Thymus (tissue), 11 donors: ENCODE results near the gene ADI1. TPM values are rescaled to one million over a fixed set of nuclear protein-coding genes. Genes with fewer than 3 reads are reported as not detected.

ENCODE experiments used
- DNase-seq, 9 donors: peaks; one replicate each; pipeline ENCODE4 v3.0.0-alpha.2; 2013; ENCODE audit warnings: low spot score in 9 of 9, low read depth in 6 of 9, missing footprints in 1 of 9
- H3K27ac ChIP-seq, 2 donors: one replicate each; pipeline ENCODE4 v1.5.1; 2013; ENCODE audit warnings: control low read depth in 1 of 2, low read depth in 1 of 2, low read length in 1 of 2, mild to moderate bottlenecking in 1 of 2, moderate library complexity in 1 of 2
- H3K27me3 ChIP-seq, 2 donors: one replicate each; pipeline ENCODE4 v1.5.1; 2013; ENCODE audit warnings: low read length in 1 of 2; ENCODE audit not compliant: control insufficient read depth in 2 of 2, insufficient read depth in 1 of 2
- H3K36me3 ChIP-seq, 2 donors: one replicate each; pipeline ENCODE4 v1.5.1; 2013; ENCODE audit warnings: low read length in 1 of 2, mild to moderate bottlenecking in 1 of 2, moderate library complexity in 1 of 2; ENCODE audit not compliant: control insufficient read depth in 2 of 2, insufficient read depth in 2 of 2
- H3K4me1 ChIP-seq, 2 donors: one replicate each; pipeline ENCODE4 v1.5.1; 2013; ENCODE audit warnings: low read length in 2 of 2; ENCODE audit not compliant: control insufficient read depth in 2 of 2, insufficient read depth in 2 of 2
- H3K4me3 ChIP-seq, 2 donors: one replicate each; pipeline ENCODE4 v1.5.1; 2013; ENCODE audit warnings: low read length in 2 of 2, control low read depth in 1 of 2, mild to moderate bottlenecking in 1 of 2
- H3K9me3 ChIP-seq, 2 donors: one replicate each; pipeline ENCODE4 v1.5.1; 2013; ENCODE audit warnings: low read length in 1 of 2, mild to moderate bottlenecking in 1 of 2; ENCODE audit not compliant: control insufficient read depth in 2 of 2, insufficient read depth in 1 of 2
- WGBS: extraction: QIAGEN DNeasy Blood & Tissue Kit; methylation state at CpG from one replicate; pipeline ENCODE4 v1.1.7; 2013; 5-methylcytosine and 5-hydroxymethylcytosine counted together
- polyA plus RNA-seq: library from polyadenylated mRNA; stranded (reverse); fragments of 200-250 nt; gene quantifications from one replicate; pipeline ENCODE4 v1.2.3, GENCODE V29; 2013
- total RNA-seq: library from RNA; stranded (reverse); fragments of 120-200 nt; gene quantifications from one replicate; pipeline ENCODE4 v1.2.4, GENCODE V29; 2013
- donor health status: healthy.

The ADI1 gene
- total and polyA plus RNA-seq, 2 donors, result 28.1 to 50.0 TPM

DNA sequence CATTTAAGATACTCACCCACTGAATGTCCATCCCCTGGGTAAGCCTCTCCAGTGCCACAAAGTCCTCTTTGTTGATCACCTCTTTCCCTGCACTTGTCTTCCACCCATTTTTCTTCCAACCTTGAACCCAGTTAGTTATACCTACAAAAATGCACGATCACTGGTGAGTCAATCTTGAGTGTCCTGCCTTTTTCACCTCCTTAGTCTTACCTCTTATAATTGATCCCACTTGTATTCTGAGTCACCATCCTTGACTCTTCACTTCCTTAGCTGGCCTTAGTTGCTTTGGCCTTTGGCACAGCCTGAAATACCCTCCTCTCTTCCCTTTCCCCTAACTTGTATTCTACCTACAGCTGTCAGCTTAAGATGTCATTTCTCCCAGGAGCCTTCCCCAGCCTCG is 28.6 kb upstream of the ADI1 start:
- no peaks in the 10 kb centered on the region for H3K9me3 ChIP-seq
- DNase-seq, result no peak
- H3K36me3 ChIP-seq, result peaks cover 79 to 91% of the 10 kb centered on the region in 2 donors
- H3K27me3 ChIP-seq, result no peaks in the 10 kb centered on the region
- 99% methylated on average over 2 of the region's 2 CpGs for WGBS
- H3K27ac ChIP-seq, result no peak overlapping the region
- no peaks in the 10 kb centered on the region for H3K4me1 ChIP-seq
- H3K4me3 ChIP-seq, result no peak overlapping the region

DNA sequence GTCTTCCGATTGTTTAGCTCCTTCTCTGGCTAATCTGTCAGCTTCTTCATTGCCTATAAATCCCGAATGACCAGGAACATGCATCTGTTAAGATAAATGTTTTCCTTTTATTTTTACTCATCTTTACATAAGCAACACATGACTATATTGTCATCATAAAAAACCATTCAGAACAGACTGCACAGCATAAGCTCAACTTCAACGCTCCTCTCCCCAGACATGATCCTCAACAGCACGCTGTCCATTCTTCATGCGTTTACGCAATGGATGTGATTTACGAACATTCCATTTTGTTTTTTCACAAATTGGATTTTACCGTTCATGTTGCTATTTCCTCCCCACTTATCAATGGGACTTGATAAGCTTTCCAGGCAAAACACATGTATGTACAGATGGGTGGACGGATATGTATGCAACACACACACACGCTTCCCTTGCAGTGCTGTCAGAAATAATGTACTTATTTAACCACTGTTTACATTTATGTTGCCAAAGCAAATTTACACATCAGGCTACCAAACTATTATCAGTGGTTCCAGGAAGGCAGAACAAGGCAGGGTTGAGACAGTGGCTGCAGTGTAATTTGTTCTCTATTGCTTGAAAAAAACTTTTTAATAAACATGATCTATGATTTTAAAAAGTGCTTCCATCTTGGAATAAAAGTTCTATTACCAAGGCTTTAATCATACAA is 26.6 kb upstream of the ADI1 start:
- Histone ChIP-seq H3K4me1 (no peaks in the 10 kb centered on the region), H3K36me3 (peaks cover 70 to 88% of the 10 kb centered on the region in 2 donors), H3K4me3 (no peak overlapping the region), H3K27me3 (no peaks in the 10 kb centered on the region), H3K9me3 (no peaks in the 10 kb centered on the region), H3K27ac (no peak overlapping the region)
- DNase-seq, result no peak
- 98% methylated on average over 10 of the region's 10 CpGs for WGBS

DNA sequence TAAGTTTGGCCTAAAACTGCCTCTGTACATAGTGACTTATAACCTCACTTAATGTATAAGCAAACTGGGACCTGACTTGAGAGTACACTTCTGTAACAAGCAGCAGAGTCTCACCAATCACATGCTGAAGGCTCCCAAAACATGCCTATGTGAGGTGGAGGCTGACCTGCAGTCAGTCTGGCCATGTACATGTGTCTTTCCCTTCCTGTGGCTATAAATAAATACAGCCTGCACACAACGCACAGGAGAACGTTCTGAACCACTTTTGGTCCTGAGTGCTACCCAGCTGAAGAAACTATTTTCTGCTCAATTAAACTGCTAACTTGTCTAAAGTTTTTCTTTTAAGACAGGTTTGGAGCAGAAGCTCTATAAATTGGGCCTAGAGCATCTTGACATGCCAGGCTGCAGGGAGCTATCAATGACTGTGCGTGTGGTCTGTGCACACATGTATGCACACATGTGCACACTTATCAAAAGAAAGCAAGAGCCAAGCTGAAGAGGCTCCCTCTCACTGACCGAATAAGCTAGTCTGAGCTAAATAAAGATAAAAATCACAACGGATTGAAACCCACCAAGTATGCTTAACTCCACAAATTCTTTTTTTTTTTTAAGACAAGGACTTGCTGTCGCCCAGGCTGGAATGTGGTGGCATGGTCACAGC is 23.8 kb upstream of the ADI1 start:
- H3K9me3 ChIP-seq, result no peaks in the 10 kb centered on the region
- H3K4me1 ChIP-seq, result no peaks in the 10 kb centered on the region
- H3K4me3 ChIP-seq, result no peak overlapping the region
- no peaks in the 10 kb centered on the region for H3K27me3 ChIP-seq
- peaks cover 54 to 77% of the 10 kb centered on the region in 2 donors for H3K36me3 ChIP-seq
- no peak for DNase-seq
- no peak overlapping the region for H3K27ac ChIP-seq
- 97% methylated on average over 6 of the region's 6 CpGs for WGBS

DNA sequence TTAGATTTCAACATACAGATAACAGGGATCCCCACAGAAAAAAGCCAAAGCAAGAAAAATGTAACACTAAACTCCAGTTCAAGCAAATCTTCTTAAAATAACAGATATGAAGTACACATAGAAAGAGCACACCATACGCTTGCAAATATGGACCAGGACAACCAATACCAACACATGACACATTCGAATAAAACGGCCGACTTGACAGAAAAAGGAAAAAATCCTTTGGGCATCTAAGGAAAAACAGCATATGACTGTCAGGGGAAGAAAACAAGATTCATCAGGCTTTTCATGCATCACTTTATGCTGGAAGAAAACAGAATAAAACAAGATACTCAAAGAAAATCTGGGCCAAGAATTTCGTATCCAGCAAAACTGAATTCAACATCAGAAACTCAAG is 22.8 kb upstream of the ADI1 start:
- Histone ChIP-seq H3K9me3 (no peaks in the 10 kb centered on the region), H3K4me3 (no peak overlapping the region), H3K27me3 (no peaks in the 10 kb centered on the region), H3K36me3 (peaks cover 45 to 66% of the 10 kb centered on the region in 2 donors), H3K4me1 (no peaks in the 10 kb centered on the region), H3K27ac (no peak overlapping the region)
- no peak for DNase-seq
- WGBS, result 98% methylated on average over 5 of the region's 5 CpGs

DNA sequence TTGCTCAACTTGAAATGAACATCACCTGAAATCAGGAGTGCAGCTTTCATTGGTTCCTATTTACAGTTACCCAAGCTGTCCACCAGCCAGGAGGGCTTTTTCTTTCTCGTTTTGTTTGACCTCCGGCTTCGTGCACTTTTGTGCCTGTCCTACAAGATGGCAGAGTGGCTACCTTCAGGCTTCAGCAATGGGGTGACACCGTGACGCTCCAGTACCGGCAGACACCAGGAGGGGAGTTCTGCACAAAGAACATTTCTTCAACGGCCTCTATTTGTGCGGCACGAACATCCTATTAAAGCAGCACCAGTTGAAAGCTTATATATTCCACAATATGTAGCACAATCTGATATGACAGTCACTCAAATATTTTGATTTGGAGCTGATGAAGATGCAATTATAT is 20.5 kb upstream of the ADI1 start:
- DNase-seq, result no peak
- Histone ChIP-seq H3K27ac (no peak overlapping the region), H3K27me3 (no peaks in the 10 kb centered on the region), H3K4me1 (peaks cover 0 to 5% of the 10 kb centered on the region in 2 donors), H3K4me3 (no peak overlapping the region), H3K9me3 (no peaks in the 10 kb centered on the region), H3K36me3 (peaks cover 29 to 43% of the 10 kb centered on the region in 2 donors)
- WGBS, result 96% methylated on average over 9 of the region's 9 CpGs

DNA sequence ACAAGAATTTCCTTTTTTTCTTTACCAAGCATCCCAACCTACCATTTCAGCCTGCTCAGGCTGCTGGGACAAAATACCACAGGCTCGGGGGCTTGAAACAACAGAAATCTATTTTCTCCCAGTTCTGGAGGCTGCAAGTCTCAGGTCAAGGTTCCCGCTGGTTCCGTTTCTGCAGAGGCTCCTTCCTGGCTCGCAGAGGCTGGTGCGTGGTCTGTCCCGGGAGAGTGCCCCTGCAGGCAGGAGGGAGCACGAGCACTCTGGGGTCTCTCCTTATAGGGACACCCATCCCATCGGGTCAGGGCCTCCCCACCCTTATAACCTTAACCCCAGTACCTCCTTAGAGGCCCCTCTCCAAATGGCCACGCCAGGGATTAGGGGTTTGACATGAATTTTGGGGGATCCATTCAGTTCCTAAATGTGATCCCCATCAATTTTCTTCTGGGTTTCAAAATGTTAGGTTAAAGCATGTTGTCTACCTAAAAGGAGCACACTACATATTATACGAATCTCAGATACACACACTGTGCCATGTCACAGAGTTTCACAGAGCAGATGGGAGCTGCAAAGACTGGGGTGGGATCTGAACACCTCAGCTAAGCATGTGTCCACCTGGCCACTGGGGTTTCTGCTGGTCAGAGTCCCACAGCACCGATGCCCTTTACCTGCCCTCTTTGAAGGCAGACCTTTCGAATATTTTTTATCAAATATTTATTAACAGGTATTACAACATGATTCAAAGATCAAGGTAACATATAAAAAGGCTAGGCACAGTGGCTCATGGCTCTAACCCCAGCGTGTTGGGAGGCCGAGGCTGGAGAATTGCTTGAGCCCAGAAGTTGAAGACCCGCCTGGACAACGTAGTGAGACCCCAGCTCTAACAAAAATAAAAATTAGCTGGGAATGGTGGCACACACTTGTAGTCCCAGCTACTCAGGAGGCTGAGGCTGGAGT is 17.6 kb upstream of the ADI1 start:
- H3K9me3 ChIP-seq, result peaks cover 0 to 4% of the 10 kb centered on the region in 2 donors
- H3K4me3 ChIP-seq, result peak overlapping the region; percentile 30 to 42
- peaks cover 18 to 24% of the 10 kb centered on the region in 2 donors for H3K36me3 ChIP-seq
- WGBS, result 82% methylated on average over 16 of the region's 16 CpGs
- H3K27ac ChIP-seq, result peak overlapping the region; percentile 68 to 85
- H3K4me1 ChIP-seq, result peaks cover 0 to 5% of the 10 kb centered on the region in 2 donors
- peak in 2 of 9 donors; percentile 5 to 32 for DNase-seq
- H3K27me3 ChIP-seq, result no peaks in the 10 kb centered on the region

DNA sequence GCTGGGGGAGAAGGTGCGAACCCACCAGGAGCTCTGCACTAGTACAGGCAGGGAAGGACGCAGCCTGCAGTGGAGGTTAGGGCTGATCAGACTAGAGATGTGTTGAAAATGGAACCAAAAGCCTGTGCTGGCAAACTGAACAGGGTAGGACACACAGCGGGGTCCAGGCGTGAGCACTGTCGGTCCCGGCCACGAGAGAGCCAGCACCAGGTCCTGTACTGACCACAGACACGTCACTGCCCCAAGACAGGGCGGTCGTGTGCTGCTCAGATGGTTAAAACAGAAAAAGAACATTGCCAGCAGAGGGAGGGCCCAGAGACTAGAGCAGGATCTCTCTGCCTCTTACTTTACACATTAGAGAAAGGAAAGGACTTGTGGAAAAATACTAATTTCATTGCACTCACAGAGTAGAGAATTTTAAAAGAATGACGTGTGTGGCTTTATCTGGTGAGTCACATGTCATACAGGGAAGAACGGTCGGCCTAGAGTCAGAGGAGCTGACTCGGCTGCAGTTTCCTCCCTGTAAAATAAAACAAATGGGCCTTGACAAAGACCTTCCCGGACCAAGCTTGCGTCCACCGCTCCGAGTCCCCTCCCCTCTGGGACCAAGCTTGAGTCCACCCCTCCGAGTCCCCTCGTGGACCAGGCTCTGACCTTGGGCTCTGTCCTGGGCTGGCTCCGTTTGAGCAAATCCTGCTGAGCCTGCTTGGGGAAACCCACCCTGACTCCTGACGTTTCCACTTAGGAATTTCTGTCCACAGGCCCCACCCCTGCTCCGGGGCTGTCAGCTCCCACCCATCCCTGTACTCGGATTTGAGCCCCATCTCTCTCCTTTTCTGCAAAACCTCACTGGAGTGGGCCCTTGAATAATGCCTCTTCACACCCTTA is 16.7 kb upstream of the ADI1 start:
- 69% methylated on average over 24 of the region's 24 CpGs for WGBS

DNA sequence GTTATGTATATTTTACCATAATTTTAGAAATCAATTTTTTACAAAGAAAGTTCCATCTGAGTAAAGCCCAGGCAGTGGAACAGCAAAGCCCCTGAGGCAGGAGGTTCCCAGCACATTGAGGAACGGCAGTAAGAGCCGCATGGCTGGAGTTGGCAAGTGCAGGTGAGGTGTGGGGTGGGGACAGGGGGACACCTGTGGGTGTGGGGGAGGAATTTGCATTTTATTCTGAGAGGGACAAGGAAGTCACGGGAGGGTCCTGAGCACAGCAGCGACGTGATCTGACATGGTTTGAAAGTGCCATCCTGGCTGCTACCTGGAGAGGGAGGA is 16.1 kb upstream of the ADI1 start:
- H3K4me3 ChIP-seq, result no peak overlapping the region
- no peaks in the 10 kb centered on the region for H3K27me3 ChIP-seq
- peaks cover 13 to 15% of the 10 kb centered on the region in 2 donors for H3K36me3 ChIP-seq
- H3K4me1 ChIP-seq, result peaks cover 0 to 5% of the 10 kb centered on the region in 2 donors
- peaks cover 0 to 4% of the 10 kb centered on the region in 2 donors for H3K9me3 ChIP-seq
- DNase-seq, result no peak
- H3K27ac ChIP-seq, result peak overlapping the region; percentile 62 to 85
- WGBS, result 94% methylated on average over 5 of the region's 5 CpGs

More for the DNA sequence above, 16.7 kb upstream of the ADI1 start:
- peak in 1 of 9 donors; percentile 28 for DNase-seq
- Histone ChIP-seq H3K4me1 (peaks cover 0 to 5% of the 10 kb centered on the region in 2 donors), H3K27me3 (no peaks in the 10 kb centered on the region), H3K9me3 (peaks cover 0 to 4% of the 10 kb centered on the region in 2 donors), H3K4me3 (peak overlapping the region; percentile 30 to 42), H3K36me3 (peaks cover 13 to 18% of the 10 kb centered on the region in 2 donors), H3K27ac (peak overlapping the region; percentile 68 to 85)
